HG02642 (cell line): Measurements from ENCODE around the gene CAND2.

Experiments used
- ATAC-seq: cut with Tn5 transposase; IDR thresholded peaks from one replicate; pipeline ENCODE4 v1.9.1; 2021; ENCODE audit warnings: mild to moderate bottlenecking; ENCODE audit not compliant: unreplicated experiment, poor library complexity

The CAND2 gene

GRCh38 chr3:12882336-12883310 is 86.1 kb downstream of the CAND2 start:
- no peak for ATAC-seq

- no peak for ATAC-seq
Observed at GRCh38 chr3:12884186-12884680, 87.8 kb downstream of the CAND2 start.
